ENCODE data around the gene PROC.

The PROC gene

GRCh38 chr2:127418300-127419111 is at the start of gene PROC:
TSS of gene PROC (plus strand) at chr2:127418427. CDS start at chr2:127419943, 1,516 bp downstream.
- peaks cover 46 to 48% of the 10 kb centered on the region in 2 experiments for H3K4me1 ChIP-seq (ENCODE audit: control insufficient read depth in 1 of 2, insufficient read depth in 1 of 2, low read depth in 1 of 2, low read length in 1 of 2)
- TF ChIP-seq CTCF (IDR thresholded peaks at IDR 0.05): no peak
- peaks cover 31% of the 10 kb centered on the region for H3K27me3 ChIP-seq
- no peaks in the 10 kb centered on the region for H3K36me3 ChIP-seq
- H3K27ac ChIP-seq: no peak within 1 kb of the TSS
- no peak within 1 kb of the TSS for H3K4me3 ChIP-seq (ENCODE audit: low read depth in 1 of 2, low read length in 1 of 2)
- H3K9me3 ChIP-seq: no peaks in the 10 kb centered on the region

- TF ChIP-seq CTCF (IDR thresholded peaks at IDR 0.05): no peak
- Histone ChIP-seq H3K4me3 (ENCODE audit: low read depth in 1 of 2, low read length in 1 of 2) (no peak overlapping the region), H3K9me3 (no peaks in the 10 kb centered on the region), H3K4me1 (ENCODE audit: control insufficient read depth in 1 of 2, insufficient read depth in 1 of 2, low read depth in 1 of 2, low read length in 1 of 2) (peaks cover 18 to 32% of the 10 kb centered on the region in 2 experiments), H3K36me3 (no peaks in the 10 kb centered on the region), H3K27me3 (no peaks in the 10 kb centered on the region), H3K27ac (peak overlapping the region; percentile 7)
Measured at GRCh38 chr2:127370010-127370409, 48.2 kb upstream of the PROC start.

DNA sequence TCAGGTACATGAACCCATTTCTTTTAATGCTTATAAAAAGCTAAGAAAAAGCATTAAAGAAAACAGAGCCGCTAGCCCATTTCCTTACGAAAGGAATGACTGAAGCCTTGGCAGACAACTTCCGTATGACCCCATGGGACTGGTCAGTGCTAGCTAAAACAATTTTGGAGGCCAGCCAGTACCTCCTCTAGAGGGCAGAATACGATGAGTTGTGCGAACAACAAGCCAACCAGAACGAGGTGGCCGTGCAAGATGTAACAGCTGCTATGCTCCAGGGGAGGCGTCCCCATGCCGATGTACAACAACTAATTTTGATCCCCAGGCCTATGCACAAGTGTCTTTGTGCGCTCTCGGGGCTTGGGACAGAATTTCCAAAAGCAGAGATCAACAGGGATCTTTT is 47.2 kb upstream of the PROC start:
- H3K36me3 ChIP-seq: no peaks in the 10 kb centered on the region
- peaks cover 11 to 27% of the 10 kb centered on the region in 2 experiments for H3K4me1 ChIP-seq (ENCODE audit: control insufficient read depth in 1 of 2, insufficient read depth in 1 of 2, low read depth in 1 of 2, low read length in 1 of 2)
- H3K4me3 ChIP-seq (ENCODE audit: low read depth in 1 of 2, low read length in 1 of 2): no peak overlapping the region
- H3K27me3 ChIP-seq: no peaks in the 10 kb centered on the region
- no peak overlapping the region for H3K27ac ChIP-seq
- no peak for TF ChIP-seq CTCF (IDR thresholded peaks at IDR 0.05)
- H3K9me3 ChIP-seq: no peaks in the 10 kb centered on the region

- H3K36me3 ChIP-seq: no peaks in the 10 kb centered on the region
- H3K4me3 ChIP-seq (ENCODE audit: low read depth in 1 of 2, low read length in 1 of 2): no peak overlapping the region
- H3K27ac ChIP-seq: peak overlapping the region; percentile 63
- no peaks in the 10 kb centered on the region for H3K27me3 ChIP-seq
- no peak for TF ChIP-seq CTCF (IDR thresholded peaks at IDR 0.05)
- peaks cover 11 to 37% of the 10 kb centered on the region in 2 experiments for H3K4me1 ChIP-seq (ENCODE audit: control insufficient read depth in 1 of 2, insufficient read depth in 1 of 2, low read depth in 1 of 2, low read length in 1 of 2)
- no peaks in the 10 kb centered on the region for H3K9me3 ChIP-seq
Measured at GRCh38 chr2:127373362-127374083, 44.7 kb upstream of the PROC start.

GRCh38 chr2:127376257-127376656 is 42.0 kb upstream of the PROC start:
- Histone ChIP-seq H3K4me1 (ENCODE audit: control insufficient read depth in 1 of 2, insufficient read depth in 1 of 2, low read depth in 1 of 2, low read length in 1 of 2) (peaks cover 11 to 37% of the 10 kb centered on the region in 2 experiments), H3K27me3 (no peaks in the 10 kb centered on the region), H3K9me3 (no peaks in the 10 kb centered on the region), H3K36me3 (no peaks in the 10 kb centered on the region), H3K4me3 (ENCODE audit: low read depth in 1 of 2, low read length in 1 of 2) (no peak overlapping the region), H3K27ac (no peak overlapping the region)
- no peak for TF ChIP-seq CTCF (IDR thresholded peaks at IDR 0.05)
